ENCODE measurements around the gene CDC42BPA.
"Not testable (repeated sequence)": the region's sequence is repeated elsewhere in the genome, so short reads cannot be mapped to it uniquely, and the experiment has no call there.

CDC42BPA gene

GRCh38 chr1:227318016-227318852, at the start of gene CDC42BPA:
TSS of gene CDC42BPA (minus strand) at chr1:227318492. CDS start at chr1:227317182, 1,310 bp downstream.
- DNase-seq = no peak

- DNase-seq = no peak
Measured at GRCh38 chr1:227368009-227368408, 49.7 kb upstream of the CDC42BPA start.

GRCh38 chr1:227365473-227366431, 47.5 kb upstream of the CDC42BPA start:
- no peak for DNase-seq

GRCh38 chr1:227364657-227365056, 46.4 kb upstream of the CDC42BPA start:
- no peak for DNase-seq

GRCh38 chr1:227363825-227364224, 45.5 kb upstream of the CDC42BPA start:
- DNase-seq = no peak

GRCh38 chr1:227362039-227362438, 43.7 kb upstream of the CDC42BPA start:
- no peak for DNase-seq

GRCh38 chr1:227357927-227358302, 39.6 kb upstream of the CDC42BPA start:
- DNase-seq = no peak

- no peak for DNase-seq
Measured at GRCh38 chr1:227357171-227357926, 39.1 kb upstream of the CDC42BPA start.

- no peak for DNase-seq
Measured at GRCh38 chr1:227356620-227357146, 38.4 kb upstream of the CDC42BPA start.

GRCh38 chr1:227355542-227356245, 37.4 kb upstream of the CDC42BPA start:
- DNase-seq = no peak

GRCh38 chr1:227353186-227353585, 34.9 kb upstream of the CDC42BPA start:
- no peak for DNase-seq

- DNase-seq = not testable (repeated sequence)
Measured at GRCh38 chr1:227352164-227352563, 33.9 kb upstream of the CDC42BPA start.

- DNase-seq = no peak
Measured at GRCh38 chr1:227351443-227351842, 33.2 kb upstream of the CDC42BPA start.

GRCh38 chr1:227349967-227350366, 31.7 kb upstream of the CDC42BPA start:
- DNase-seq = no peak

GRCh38 chr1:227343727-227344551, 25.6 kb upstream of the CDC42BPA start:
- DNase-seq = no peak

- no peak for DNase-seq
Measured at GRCh38 chr1:227343206-227343605, 24.9 kb upstream of the CDC42BPA start.

GRCh38 chr1:227342075-227342829, 24.0 kb upstream of the CDC42BPA start:
- no peak for DNase-seq

GRCh38 chr1:227336136-227336535, 17.8 kb upstream of the CDC42BPA start:
- not testable (repeated sequence) for DNase-seq

- DNase-seq = no peak
Measured at GRCh38 chr1:227335242-227336020, 17.1 kb upstream of the CDC42BPA start.
